Heart right ventricle (tissue), 16 donors: ENCODE data around the gene RPS5. TPM values are rescaled to one million over a fixed set of nuclear protein-coding genes. Genes with fewer than 3 reads are reported as not detected.

ENCODE experiments used
- ATAC-seq, 8 donors: fragments of 200-7000 bp; cut with Tn5 transposase; one replicate each; pipeline ENCODE4 v1.9.1; 2020; ENCODE audit warnings: mild to moderate bottlenecking in 8 of 8, moderate library complexity in 8 of 8, moderate number of reproducible peaks in 1 of 8
- DNase-seq, 2 donors: peaks; one replicate each; pipeline ENCODE4 v3.0.0-alpha.2; 2020
- H3K27ac ChIP-seq, 10 donors: fragments of 200-600 bp; sonication (generic) in 2 of 10; one replicate each; pipeline versions ENCODE4 v1.5.0 to v1.8.0; 2020 to 2022; ENCODE audit warnings: mild to moderate bottlenecking in 3 of 10
- H3K27me3 ChIP-seq, 7 donors: fragments of 200-600 bp; one replicate each; pipeline ENCODE4 v1.8.0; 2021 to 2022; ENCODE audit warnings: mild to moderate bottlenecking in 2 of 7
- H3K36me3 ChIP-seq, 9 donors: fragments of 200-600 bp; sonication (generic) in 1 of 9; one replicate each; pipeline versions ENCODE4 v1.5.0 to v1.8.0; 2020 to 2022; ENCODE audit warnings: mild to moderate bottlenecking in 2 of 9
- H3K4me1 ChIP-seq, 9 donors: fragments of 200-600 bp; sonication (generic) in 1 of 9; one replicate each; pipeline versions ENCODE4 v1.5.0 to v1.8.0; 2020 to 2022; ENCODE audit warnings: mild to moderate bottlenecking in 4 of 9
- H3K4me3 ChIP-seq, 10 donors: fragments of 200-600 bp; sonication (generic) in 2 of 10; one replicate each; pipeline versions ENCODE4 v1.5.0 to v1.8.0; 2020 to 2022; ENCODE audit warnings: mild to moderate bottlenecking in 7 of 10, moderate library complexity in 2 of 10
- H3K9me3 ChIP-seq, 11 donors: fragments of 200-600 bp in 10 of 11; sonication (generic) in 2 of 11; one replicate each; pipeline versions ENCODE4 v1.5.0 to v1.8.0; 2013 to 2022; ENCODE audit warnings: mild to moderate bottlenecking in 2 of 11, control low read depth in 1 of 11, moderate library complexity in 1 of 11
- WGBS, 2 donors: extraction: QIAGEN DNeasy Blood & Tissue Kit; methylation state at CpG; one replicate each; pipeline ENCODE4 v1.1.7; 2013; ENCODE audit warnings: inconsistent platforms in 1 of 2; 5-methylcytosine and 5-hydroxymethylcytosine counted together
- intact Hi-C, 10 donors: fragments of 100-400 bp; cut with DNase I; formaldehyde crosslinking; loops; one replicate each; pipeline versions ENCODE4 v1.11.1 to v1.14.2; 2022
- polyA plus RNA-seq, 2 donors: library from polyadenylated mRNA; stranded (reverse); fragments of 200-250 nt; gene quantifications; one replicate each; pipeline ENCODE4 v1.2.3, GENCODE V29; 2013
- total RNA-seq, 10 donors: library from RNA; stranded (reverse); fragmentation: NEBNext Ultra II Directional in 3 of 10; extraction: Animal tissue kit (Norgen Biotek cat#: 25700) in 3 of 10; gene quantifications; one replicate each; pipeline versions ENCODE4 v1.2.1 to v1.2.4, GENCODE V29; 2021 to 2023
- TF ChIP-seq, protein P1 (sequence below), 9 donors: fragments of 200-600 bp; sonication (generic) in 2 of 9; IDR thresholded peaks; one replicate each; pipeline versions ENCODE4 v1.5.0 to v1.8.0; 2021 to 2022; ENCODE audit warnings: antibody characterized with exemption in 9 of 9, mild to moderate bottlenecking in 5 of 9, moderate library complexity in 1 of 9
- donor health status: Arrhythmogenic right ventricular cardiomyopathy.
- donor health status: ischemic (EF 13 %, LVEDD 7.1; RV severe dilation, severe dysfunction).
- donor health status: healthy with polysubstance abuse.
- donor health status: DM: no; HTN: yes; CAD: no.
- donor health status: DM: no; HTN: no; CAD: no.
- donor health status: ischemic (EF 25% LVEDD 6.9; RV normal size, moderate dysfunction).
- donor health status: ischemic (EF 25% LVEDD 5.7; RV mildly dilated, moderate dysfunction).
- donor health status: healthy.
- donor health status: DM: yes; HTN: yes; CAD: no.
- donor health status: Ischemic cardiomyopathy.
- donor health status: ischemic (EF 35%, LVEDD 5.7; RV mildly dilated, moderate dysfunction).
- donor health status: nonischemic (EF 11% LVEDD 7.7; RV severe dilation, severe dysfunction).
- donor health status: DM: yes; HTN: yes; CAD: no.
- donor health status: PGD.
- donor health status: ischemic (EF 29% LVEDD 5.4; RV normal size, mild dysfunction).
- donor health status: nonischemic (EF 23%, LVEDD 6.1; RV moderate dilation, normal function).

The RPS5 gene
- total and polyA plus RNA-seq, 12 donors, result 360 to 2,053 (median 425) TPM

DNA sequence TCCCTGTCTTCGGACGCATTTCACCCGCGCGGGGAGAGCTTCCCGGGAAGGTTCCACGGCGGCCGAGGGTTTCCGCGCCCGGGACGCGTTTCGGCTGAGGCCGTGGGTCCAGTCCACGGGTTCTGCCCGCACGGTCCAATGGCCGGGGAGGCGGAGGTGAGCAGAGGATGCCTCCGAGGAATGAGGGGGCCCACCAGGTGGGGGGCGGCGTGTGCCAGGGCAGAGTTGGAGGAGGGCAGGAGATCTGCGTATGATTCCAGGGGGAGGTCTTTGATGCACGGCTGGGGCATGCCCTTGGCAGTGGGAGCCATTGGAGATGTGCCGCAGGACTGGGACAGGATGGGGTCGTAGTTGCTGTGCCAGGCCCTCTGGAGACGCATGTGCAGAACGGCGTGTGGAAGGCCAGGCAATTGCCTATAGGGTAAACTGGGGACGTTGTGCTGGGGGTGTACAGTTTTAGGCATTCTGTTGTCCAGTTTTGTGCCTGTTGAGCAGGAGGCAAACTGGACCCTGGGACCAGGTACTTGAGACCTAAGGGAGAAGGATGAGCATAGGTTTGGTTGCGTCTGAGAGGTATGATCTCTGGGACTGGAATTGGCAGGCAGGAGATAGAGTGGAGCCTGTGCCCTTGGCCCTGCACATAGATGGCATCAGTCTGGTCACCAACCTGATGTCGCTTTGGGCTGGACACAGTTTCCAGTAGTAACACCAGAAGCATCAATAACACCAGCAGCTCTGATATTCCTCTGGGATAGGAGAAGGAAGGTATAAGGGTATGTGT lies 22.1 kb downstream of the RPS5 start:
- TF ChIP-seq, protein P1, sequence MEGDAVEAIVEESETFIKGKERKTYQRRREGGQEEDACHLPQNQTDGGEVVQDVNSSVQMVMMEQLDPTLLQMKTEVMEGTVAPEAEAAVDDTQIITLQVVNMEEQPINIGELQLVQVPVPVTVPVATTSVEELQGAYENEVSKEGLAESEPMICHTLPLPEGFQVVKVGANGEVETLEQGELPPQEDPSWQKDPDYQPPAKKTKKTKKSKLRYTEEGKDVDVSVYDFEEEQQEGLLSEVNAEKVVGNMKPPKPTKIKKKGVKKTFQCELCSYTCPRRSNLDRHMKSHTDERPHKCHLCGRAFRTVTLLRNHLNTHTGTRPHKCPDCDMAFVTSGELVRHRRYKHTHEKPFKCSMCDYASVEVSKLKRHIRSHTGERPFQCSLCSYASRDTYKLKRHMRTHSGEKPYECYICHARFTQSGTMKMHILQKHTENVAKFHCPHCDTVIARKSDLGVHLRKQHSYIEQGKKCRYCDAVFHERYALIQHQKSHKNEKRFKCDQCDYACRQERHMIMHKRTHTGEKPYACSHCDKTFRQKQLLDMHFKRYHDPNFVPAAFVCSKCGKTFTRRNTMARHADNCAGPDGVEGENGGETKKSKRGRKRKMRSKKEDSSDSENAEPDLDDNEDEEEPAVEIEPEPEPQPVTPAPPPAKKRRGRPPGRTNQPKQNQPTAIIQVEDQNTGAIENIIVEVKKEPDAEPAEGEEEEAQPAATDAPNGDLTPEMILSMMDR (IDR thresholded peaks at IDR 0.05), result no peak
- intact Hi-C loops, result no loop called here

DNA sequence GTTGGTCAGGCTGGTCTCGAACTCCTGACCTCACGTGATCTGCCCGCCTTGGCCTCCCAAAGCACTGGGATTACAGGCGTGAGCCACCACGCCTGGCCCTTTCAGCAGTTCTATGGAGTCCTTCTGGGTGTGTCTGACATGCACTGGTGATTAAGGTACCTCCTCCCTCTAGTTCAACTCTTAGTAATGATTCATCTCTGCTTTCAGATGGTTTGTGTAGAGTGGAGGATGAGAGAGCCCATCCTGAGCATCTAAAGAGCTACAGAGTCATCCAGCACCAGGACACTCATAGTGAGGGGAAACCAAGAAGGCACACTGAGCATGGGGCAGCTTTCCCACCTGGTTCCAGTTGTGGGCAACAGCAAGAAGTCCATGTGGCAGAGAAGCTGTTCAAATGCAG lies 29.5 kb downstream of the RPS5 start:
- no peak overlapping the region for H3K4me3 ChIP-seq
- no peak for ATAC-seq
- intact Hi-C loops, result no loop called here
- H3K9me3 ChIP-seq, result peaks cover 0 to 11% (median 0%) of the 10 kb centered on the region in 11 donors
- DNase-seq, result no peak
- 95 to 99% methylated on average over 5 of the region's 5 CpGs for WGBS, 2 donors
- H3K4me1 ChIP-seq, result no peaks in the 10 kb centered on the region
- TF ChIP-seq, protein P1 (IDR thresholded peaks at IDR 0.05), result no peak
- H3K27me3 ChIP-seq, result no peaks in the 10 kb centered on the region
- H3K27ac ChIP-seq, result no peak overlapping the region
- H3K36me3 ChIP-seq, result peaks cover 0 to 67% (median 41%) of the 10 kb centered on the region in 9 donors

More for the DNA sequence above, 22.1 kb downstream of the RPS5 start:
- H3K4me1 ChIP-seq, result peaks cover 5 to 31% (median 26%) of the 10 kb centered on the region in 9 donors
- no peaks in the 10 kb centered on the region for H3K27me3 ChIP-seq
- peak overlapping the region; percentile 79 to 100 (median 96) for H3K4me3 ChIP-seq
- no peaks in the 10 kb centered on the region for H3K9me3 ChIP-seq
- peak overlapping the region; percentile 84 to 95 (median 91) for H3K27ac ChIP-seq
- peaks cover 0 to 6% (median 0%) of the 10 kb centered on the region in 9 donors for H3K36me3 ChIP-seq
- WGBS, 2 donors, result 3 to 4% methylated on average over 34 of the region's 34 CpGs
- DNase-seq (peak in 1 of 2 donors; percentile 33), ATAC-seq (peak; percentile 9 to 68 (median 36))

DNA sequence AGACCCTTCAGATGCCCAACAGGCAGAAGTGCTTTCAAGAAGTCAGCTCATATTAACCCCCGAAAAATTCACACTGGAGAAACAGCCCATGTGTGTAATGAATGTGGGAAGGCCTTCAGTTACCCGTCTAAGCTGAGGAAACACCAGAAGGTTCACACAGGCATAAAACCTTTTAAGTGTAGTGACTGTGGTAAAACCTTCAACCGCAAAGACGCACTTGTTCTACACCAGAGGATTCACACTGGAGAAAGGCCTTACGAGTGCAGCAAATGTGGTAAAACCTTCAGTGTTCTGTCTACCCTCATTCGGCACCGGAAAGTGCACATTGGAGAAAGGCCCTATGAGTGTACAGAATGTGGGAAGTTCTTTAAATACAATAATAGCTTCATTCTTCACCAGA lies 30.0 kb downstream of the RPS5 start:
- TF ChIP-seq, protein P1 (IDR thresholded peaks at IDR 0.05), result no peak
- 99% methylated on average over 7 of the region's 7 CpGs for WGBS, 2 donors
- ATAC-seq (no peak), DNase-seq (no peak)
- H3K4me3 ChIP-seq, result no peak overlapping the region
- peaks cover 0 to 69% (median 41%) of the 10 kb centered on the region in 9 donors for H3K36me3 ChIP-seq
- no peaks in the 10 kb centered on the region for H3K4me1 ChIP-seq
- H3K9me3 ChIP-seq, result peaks cover 0 to 11% (median 0%) of the 10 kb centered on the region in 11 donors
- H3K27ac ChIP-seq, result no peak overlapping the region
- intact Hi-C loops, result no loop called here
- no peaks in the 10 kb centered on the region for H3K27me3 ChIP-seq

DNA sequence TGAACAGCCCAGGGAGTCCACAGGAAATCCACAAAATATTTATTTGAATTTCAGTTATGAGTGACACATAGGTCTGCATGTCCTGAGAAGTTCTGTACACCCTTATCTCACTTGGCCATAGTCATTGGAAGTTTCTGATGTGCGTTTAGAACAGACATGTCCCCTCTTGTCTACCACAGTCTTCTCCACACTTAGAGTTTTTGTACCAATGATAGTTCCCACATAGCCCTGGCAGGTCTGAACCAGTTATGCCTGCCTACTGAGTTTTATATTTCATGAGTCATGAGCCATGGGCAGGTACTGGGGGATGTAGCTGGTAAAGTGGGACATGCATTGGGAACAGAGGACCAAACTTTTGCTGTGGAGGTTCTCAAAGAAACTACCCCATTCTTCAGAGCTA lies 41.5 kb downstream of the RPS5 start:
- Histone ChIP-seq H3K27ac (no peak overlapping the region), H3K27me3 (no peaks in the 10 kb centered on the region), H3K9me3 (peaks cover 4 to 91% (median 55%) of the 10 kb centered on the region in 11 donors), H3K4me3 (no peak overlapping the region), H3K36me3 (peaks cover 0 to 52% (median 18%) of the 10 kb centered on the region in 9 donors), H3K4me1 (no peaks in the 10 kb centered on the region)
- DNase-seq (no peak), ATAC-seq (no peak)
- intact Hi-C loops, result no loop called here
- TF ChIP-seq, protein P1 (IDR thresholded peaks at IDR 0.05), result no peak
- 59 to 63% methylated on average over 1 of the region's 1 CpG for WGBS, 2 donors
